HG02981 (cell line): ENCODE measurements around the gene SELE.
"Not testable (repeated sequence)": the region's sequence is repeated elsewhere in the genome, so short reads cannot be mapped to it uniquely, and the experiment has no call there.

Source experiments
- ATAC-seq: cut with Tn5 transposase; IDR thresholded peaks from one replicate; pipeline ENCODE4 v1.9.1; 2021; ENCODE audit warnings: mild to moderate bottlenecking, moderate library complexity; ENCODE audit not compliant: unreplicated experiment

Gene SELE

GRCh38 chr1:169724168-169724567, 9.7 kb downstream of the SELE start:
- ATAC-seq: no peak

GRCh38 chr1:169723763-169724162, 10.1 kb downstream of the SELE start:
- no peak for ATAC-seq

GRCh38 chr1:169722779-169723178, 11.1 kb downstream of the SELE start:
- no peak for ATAC-seq

GRCh38 chr1:169715100-169715499, 18.8 kb downstream of the SELE start:
- ATAC-seq: not testable (repeated sequence)

GRCh38 chr1:169713090-169713489, 20.8 kb downstream of the SELE start:
- ATAC-seq: not testable (repeated sequence)

GRCh38 chr1:169712309-169712631, 21.6 kb downstream of the SELE start:
- no peak for ATAC-seq

- ATAC-seq: peak; percentile 66
Measured at GRCh38 chr1:169711469-169712308, 22.2 kb downstream of the SELE start, which contains the start of gene SELL. SELL (minus strand) TSS chr1:169711620; CDS start chr1:169711498, 122 bp downstream.

- no peak for ATAC-seq
Measured at GRCh38 chr1:169708647-169709046, 25.2 kb downstream of the SELE start.

GRCh38 chr1:169707912-169708604, 25.8 kb downstream of the SELE start:
- ATAC-seq: no peak

GRCh38 chr1:169704797-169705196, 29.1 kb downstream of the SELE start:
- no peak for ATAC-seq

- no peak for ATAC-seq
Measured at GRCh38 chr1:169701261-169702005, 32.4 kb downstream of the SELE start.

GRCh38 chr1:169699707-169700106, 34.2 kb downstream of the SELE start:
- ATAC-seq: no peak

GRCh38 chr1:169698976-169699375, 34.9 kb downstream of the SELE start:
- no peak for ATAC-seq

GRCh38 chr1:169697755-169698154, 36.1 kb downstream of the SELE start:
- ATAC-seq: no peak

- ATAC-seq: no peak
Measured at GRCh38 chr1:169696273-169697100, 37.4 kb downstream of the SELE start.

- peak; percentile 35 for ATAC-seq
Measured at GRCh38 chr1:169694304-169695075, 39.4 kb downstream of the SELE start.

- peak; percentile 31 for ATAC-seq
Measured at GRCh38 chr1:169692756-169693460, 41.0 kb downstream of the SELE start.

- ATAC-seq: no peak
Measured at GRCh38 chr1:169690489-169690888, 43.4 kb downstream of the SELE start.

- no peak for ATAC-seq
Measured at GRCh38 chr1:169689395-169689794, 44.5 kb downstream of the SELE start.
